ENCODE measurements around the gene DOK6. TPM values are rescaled to one million over a fixed set of nuclear protein-coding genes. Genes with fewer than 3 reads are reported as not detected.

The DOK6 gene
- total RNA-seq, 5 donors from 2014 or later (not counting 1 experiment from before 2014, with no cell fraction given) = 0.03 TPM; not detected in 4

DNA sequence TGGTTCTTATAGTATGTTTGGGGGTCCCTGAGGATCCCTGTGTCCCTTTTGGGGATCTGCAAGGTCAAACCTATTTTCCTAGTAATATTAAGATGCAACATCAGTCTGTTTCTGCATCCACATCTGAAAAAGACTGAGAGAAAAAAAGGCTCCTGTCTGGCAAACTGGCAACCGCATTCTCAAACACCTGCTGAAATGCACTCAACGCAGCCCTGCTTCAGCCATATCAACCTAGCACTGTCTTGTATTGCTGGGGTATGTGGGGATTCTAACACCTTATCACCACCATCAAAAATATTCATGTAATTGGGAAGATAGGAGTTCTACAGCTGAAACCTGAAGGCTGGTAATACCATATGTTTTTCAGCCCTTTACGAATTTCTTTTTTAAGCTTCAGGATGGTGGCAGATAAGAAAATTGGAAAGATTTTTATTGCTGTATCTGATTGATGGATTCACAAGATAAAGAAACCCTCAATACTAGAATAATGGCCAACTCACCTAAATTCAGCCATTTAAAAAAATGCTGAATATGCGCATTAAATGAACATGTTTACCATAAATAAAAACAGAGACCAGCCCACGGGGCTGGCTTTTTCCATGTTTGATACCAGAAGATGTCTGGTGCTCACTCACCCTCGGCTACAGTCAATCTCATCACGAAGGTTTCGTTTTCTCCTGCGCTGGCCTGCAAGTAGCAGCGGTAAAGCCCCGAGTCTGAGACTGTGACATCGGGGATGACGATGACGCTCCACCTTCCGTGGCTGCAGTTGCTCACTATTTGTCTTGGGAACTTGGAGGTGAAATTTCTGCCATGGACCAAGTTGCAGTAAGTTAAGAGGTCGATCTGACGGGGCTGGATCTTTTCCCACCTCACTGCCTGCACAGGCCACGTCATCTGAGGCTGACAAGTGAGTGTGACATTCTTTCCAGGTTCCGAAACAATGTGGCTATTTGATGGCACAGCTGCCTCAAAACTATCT lies 494.7 kb downstream of the DOK6 start:
- Mint-ChIP-seq H3K36me3 (peaks cover 50% of the 10 kb centered on the region), H3K4me3 (peak overlapping the region; percentile 28 to 79 (median 72)), H3K4me1 (peaks cover 72 to 86% (median 79%) of the 10 kb centered on the region in 3 donors), H3K27ac (peak overlapping the region; percentile 82 to 98), H3K9me3 (peaks cover 4 to 18% (median 8%) of the 10 kb centered on the region in 3 donors), H3K27me3 (no peaks in the 10 kb centered on the region)
- 65% methylated on average over 16 of the region's 19 CpGs for WGBS (ENCODE audit: insufficient coverage)
- Histone ChIP-seq H3K9me3 (no peaks in the 10 kb centered on the region), H3K4me1 (ENCODE audit: control insufficient read depth in 1 of 2, extremely low read depth in 1 of 2, insufficient read depth in 2 of 2, low read length in 2 of 2) (peaks cover 26 to 41% of the 10 kb centered on the region in 2 experiments), H3K36me3 (ENCODE audit: control insufficient read depth in 2 of 2, extremely low read depth in 1 of 2, insufficient read depth in 1 of 2, low read length in 1 of 2) (peaks cover 2 to 11% of the 10 kb centered on the region in 2 donors), H3K27ac (ENCODE audit: low read length) (peak overlapping the region; percentile 92), H3K27me3 (replicated peaks in 1 of 2; ENCODE audit: control insufficient read depth in 2 of 2, extremely low read depth in 1 of 2, insufficient read depth in 2 of 2, low read length in 1 of 2) (no peaks in the 10 kb centered on the region), H3K4me3 (ENCODE audit: control insufficient read depth in 1 of 2, extremely low read depth in 1 of 2, low read length in 1 of 2) (peak overlapping the region in 1 of 2 donors; percentile 38)
- ChIA-PET POLR2A (no interaction called here), CTCF (no interaction called here)
- DNase-seq (peak in 29 of 35 experiments; percentile 11 to 77 (median 38)), ATAC-seq (replicated peaks in 1 of 4) (peak in 2 of 4 experiments; percentile 24 to 36)

DNA sequence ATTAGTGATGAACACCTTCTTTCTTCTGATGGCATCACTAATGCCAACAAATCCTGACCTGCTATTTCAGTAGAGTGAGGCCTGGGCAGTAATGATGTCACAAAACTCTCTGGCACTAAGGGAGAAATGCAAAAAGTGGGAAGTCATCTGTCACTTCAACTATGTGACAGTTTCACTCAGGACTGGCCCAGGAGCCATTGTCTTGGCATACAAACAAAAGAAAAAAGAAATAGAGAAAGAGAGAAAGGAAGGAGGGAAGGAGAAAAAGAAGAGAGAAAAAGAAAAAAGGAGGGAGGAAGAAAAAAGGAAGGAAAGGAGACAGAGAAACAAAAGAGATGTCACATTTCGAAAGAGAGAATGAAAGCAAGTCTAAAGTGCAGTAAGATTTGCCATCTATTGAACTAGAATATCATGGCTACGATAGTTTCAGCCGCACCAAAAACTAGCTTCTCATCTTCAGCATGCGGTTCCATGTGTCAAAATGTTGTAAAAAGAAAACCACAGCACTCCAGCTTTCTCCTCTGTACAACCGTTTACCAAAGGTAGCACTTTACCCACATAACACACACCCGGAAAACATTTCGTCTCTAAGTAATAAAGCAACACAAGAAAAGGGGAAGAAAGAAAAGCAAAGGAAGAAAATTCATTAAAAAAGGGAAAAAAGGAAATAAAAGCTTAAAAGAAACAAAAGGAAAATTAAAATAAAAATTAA lies 496.9 kb downstream of the DOK6 start:
- H3K4me1 Mint-ChIP-seq = peaks cover 55 to 80% (median 75%) of the 10 kb centered on the region in 3 donors
- ChIA-PET CTCF (interaction anchor here (0.6 to 2.2 kb wide), 4 partner anchors 38 to 98 kb away, joined by 3 to 11 read pairs (median 3); no protein-coding TSS in a partner anchor), POLR2A (interaction anchor here in 1 of 2 donors (0.6 to 1.7 kb wide), 3 partner anchors 35 to 75 kb away, joined by 3 to 5 read pairs (median 3); no protein-coding TSS in a partner anchor)
- H3K36me3 Mint-ChIP-seq = peaks cover 42% of the 10 kb centered on the region
- peak; percentile 66 to 82 (median 68) for ATAC-seq (replicated peaks in 1 of 4)
- no peaks in the 10 kb centered on the region for H3K27me3 ChIP-seq (replicated peaks in 1 of 2; ENCODE audit: control insufficient read depth in 2 of 2, extremely low read depth in 1 of 2, insufficient read depth in 2 of 2, low read length in 1 of 2)
- H3K27me3 Mint-ChIP-seq = no peaks in the 10 kb centered on the region
- peaks cover 24 to 38% of the 10 kb centered on the region in 2 experiments for H3K4me1 ChIP-seq (ENCODE audit: control insufficient read depth in 1 of 2, extremely low read depth in 1 of 2, insufficient read depth in 2 of 2, low read length in 2 of 2)
- H3K9me3 ChIP-seq = no peaks in the 10 kb centered on the region
- DNase-seq = peak in 18 of 35 experiments; percentile 20 to 77 (median 29)
- H3K36me3 ChIP-seq (ENCODE audit: control insufficient read depth in 2 of 2, extremely low read depth in 1 of 2, insufficient read depth in 1 of 2, low read length in 1 of 2) = peaks cover 2 to 11% of the 10 kb centered on the region in 2 donors
- no CpG with 5 or more reads among the region's 7 CpGs for WGBS (ENCODE audit: insufficient coverage)
- H3K27ac Mint-ChIP-seq = peak overlapping the region; percentile 96 to 98
- peaks cover 0 to 5% (median 2%) of the 10 kb centered on the region in 3 donors for H3K9me3 Mint-ChIP-seq
- peak overlapping the region; percentile 28 to 46 for H3K4me3 ChIP-seq (ENCODE audit: control insufficient read depth in 1 of 2, extremely low read depth in 1 of 2, low read length in 1 of 2)
- H3K27ac ChIP-seq (ENCODE audit: low read length) = peak overlapping the region; percentile 92
- peak overlapping the region; percentile 79 to 81 (median 79) for H3K4me3 Mint-ChIP-seq

DNA sequence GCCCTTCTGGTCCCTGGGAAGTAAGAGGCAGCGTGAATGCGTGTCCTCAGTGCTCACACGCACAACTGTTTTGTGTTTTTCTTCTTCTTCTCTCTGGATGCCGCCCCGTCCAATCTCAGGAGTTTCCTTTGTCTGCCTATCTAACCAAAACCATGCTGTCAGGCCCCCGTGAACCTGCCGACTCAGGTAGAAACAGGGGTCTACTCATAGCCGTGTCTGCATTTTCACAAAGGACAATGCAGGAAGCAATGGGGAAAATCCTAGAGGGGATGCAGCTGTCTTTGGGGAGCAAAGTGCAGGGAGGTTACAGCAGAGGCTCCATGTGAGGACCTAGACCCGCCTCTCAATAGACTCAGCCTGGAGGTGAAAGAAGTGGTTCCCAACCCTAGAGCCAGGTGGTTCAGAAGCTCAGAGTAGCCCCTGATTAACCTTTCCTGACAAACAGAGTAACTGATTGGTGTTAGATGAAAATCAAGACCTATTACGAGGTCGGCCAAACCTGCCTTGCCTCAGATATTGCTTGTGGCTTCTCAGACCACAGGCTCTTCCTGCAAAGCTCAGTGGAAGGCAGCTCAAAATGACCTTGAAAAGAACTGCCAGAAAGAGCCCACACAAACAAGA lies 497.7 kb downstream of the DOK6 start:
- DNase-seq (peak in 12 of 35 experiments; percentile 2 to 59 (median 14)), ATAC-seq (replicated peaks in 1 of 4) (peak; percentile 53 to 62 (median 55))
- ChIA-PET POLR2A (interaction anchor here in 1 of 2 donors (0.6 to 1.7 kb wide), 3 partner anchors 34 to 76 kb away, joined by 3 to 5 read pairs (median 3); no protein-coding TSS in a partner anchor), CTCF (interaction anchor here (0.7 to 2.2 kb wide), 5 partner anchors 37 to 595 kb away, joined by 3 to 11 read pairs (median 3); no protein-coding TSS in a partner anchor)
- Histone ChIP-seq H3K27me3 (replicated peaks in 1 of 2; ENCODE audit: control insufficient read depth in 2 of 2, extremely low read depth in 1 of 2, insufficient read depth in 2 of 2, low read length in 1 of 2) (no peaks in the 10 kb centered on the region), H3K27ac (ENCODE audit: low read length) (peak overlapping the region; percentile 92), H3K4me1 (ENCODE audit: control insufficient read depth in 1 of 2, extremely low read depth in 1 of 2, insufficient read depth in 2 of 2, low read length in 2 of 2) (peaks cover 24 to 38% of the 10 kb centered on the region in 2 experiments), H3K4me3 (ENCODE audit: control insufficient read depth in 1 of 2, extremely low read depth in 1 of 2, low read length in 1 of 2) (peak overlapping the region; percentile 28 to 46), H3K36me3 (ENCODE audit: control insufficient read depth in 2 of 2, extremely low read depth in 1 of 2, insufficient read depth in 1 of 2, low read length in 1 of 2) (peaks cover 2 to 18% of the 10 kb centered on the region in 2 donors), H3K9me3 (no peaks in the 10 kb centered on the region)
- Mint-ChIP-seq H3K27me3 (no peaks in the 10 kb centered on the region), H3K9me3 (peaks cover 0 to 5% (median 2%) of the 10 kb centered on the region in 3 donors), H3K4me3 (peak overlapping the region; percentile 79 to 81 (median 79)), H3K36me3 (peaks cover 41% of the 10 kb centered on the region), H3K27ac (peak overlapping the region; percentile 96 to 98), H3K4me1 (peaks cover 51 to 77% (median 74%) of the 10 kb centered on the region in 3 donors)
- 2% methylated on average over 7 of the region's 11 CpGs for WGBS (ENCODE audit: insufficient coverage)

Measured in T-cell (primary cell).